H1 (cell line): ENCODE data around the gene PSMD13. TPM values are rescaled to one million over a fixed set of nuclear protein-coding genes. Genes with fewer than 3 reads are reported as not detected.

Source experiments
- FOSL1 ChIP-seq: IDR thresholded peaks from 2 replicates; pipeline ENCODE4 v1.6.1; 2011; ENCODE audit warnings: mild to moderate bottlenecking, low read depth, low read length, moderate library complexity; ENCODE audit not compliant: insufficient read depth
- RXRA ChIP-seq: IDR thresholded peaks from 2 replicates; pipeline ENCODE4 v1.6.1; 2011; ENCODE audit warnings: low read depth, mild to moderate bottlenecking, low read length, moderate library complexity; ENCODE audit not compliant: insufficient read depth
- polyA plus RNA-seq, 7 experiments: library from polyadenylated mRNA; depleted of rRNA in 3 of 7; stranded (reverse) in 5 of 7; unstranded in 2 of 7; fragments of >200 nt in 5 of 7; fragments of 200-250 nt in 2 of 7; gene quantifications; 1 replicate in 5 of 7; 2 replicates in 1 of 7; 4 replicates in 1 of 7; pipeline versions ENCODE4 v1.2.1 to v1.2.3, GENCODE V29; 2011 to 2013; ENCODE audit warnings: missing spikeins in 2 of 7, mixed read lengths in 2 of 7
- total RNA-seq: library from RNA; stranded (reverse); fragmentation: NEBNext Ultra II Directional; extraction: Animal tissue kit (Norgen Biotek cat#: 25700); gene quantifications from 2 replicates; pipeline ENCODE4 v1.2.1, GENCODE V29; 2021
- TF ChIP-seq, protein P1 (sequence below), 3 experiments: IDR thresholded peaks; 1 replicate in 2 of 3; 2 replicates in 1 of 3; pipeline versions ENCODE4 v1.5.1 to v1.6.1; 2011; ENCODE audit warnings: low read length in 3 of 3, mild to moderate bottlenecking in 3 of 3, inconsistent platforms in 2 of 3, low read depth in 1 of 3, moderate library complexity in 1 of 3; ENCODE audit not compliant: insufficient read depth in 1 of 3; ENCODE audit errors: control extremely low read depth in 1 of 3

PSMD13 gene
- total and polyA plus RNA-seq, 2 of the 8 experiments (the other 6 are each of a cell fraction or from before 2014, with no cell fraction given): 121 to 141 TPM

- TF ChIP-seq, protein P1, sequence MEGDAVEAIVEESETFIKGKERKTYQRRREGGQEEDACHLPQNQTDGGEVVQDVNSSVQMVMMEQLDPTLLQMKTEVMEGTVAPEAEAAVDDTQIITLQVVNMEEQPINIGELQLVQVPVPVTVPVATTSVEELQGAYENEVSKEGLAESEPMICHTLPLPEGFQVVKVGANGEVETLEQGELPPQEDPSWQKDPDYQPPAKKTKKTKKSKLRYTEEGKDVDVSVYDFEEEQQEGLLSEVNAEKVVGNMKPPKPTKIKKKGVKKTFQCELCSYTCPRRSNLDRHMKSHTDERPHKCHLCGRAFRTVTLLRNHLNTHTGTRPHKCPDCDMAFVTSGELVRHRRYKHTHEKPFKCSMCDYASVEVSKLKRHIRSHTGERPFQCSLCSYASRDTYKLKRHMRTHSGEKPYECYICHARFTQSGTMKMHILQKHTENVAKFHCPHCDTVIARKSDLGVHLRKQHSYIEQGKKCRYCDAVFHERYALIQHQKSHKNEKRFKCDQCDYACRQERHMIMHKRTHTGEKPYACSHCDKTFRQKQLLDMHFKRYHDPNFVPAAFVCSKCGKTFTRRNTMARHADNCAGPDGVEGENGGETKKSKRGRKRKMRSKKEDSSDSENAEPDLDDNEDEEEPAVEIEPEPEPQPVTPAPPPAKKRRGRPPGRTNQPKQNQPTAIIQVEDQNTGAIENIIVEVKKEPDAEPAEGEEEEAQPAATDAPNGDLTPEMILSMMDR (IDR thresholded peaks at IDR 0.05; ENCODE audit: control extremely low read depth in 1 of 3, insufficient read depth in 1 of 3, low read depth in 1 of 3, low read length in 3 of 3): no peak
- no peak for TF ChIP-seq FOSL1
- no peak for TF ChIP-seq RXRA
Observed at GRCh38 chr11:196786-197731, 39.7 kb upstream of the PSMD13 start (continued).
